Islet of Langerhans (tissue), 1 donor: Measurements from ENCODE around the gene TMEM176B.
"Not testable (repeated sequence)": the region's sequence is repeated elsewhere in the genome, so short reads cannot be mapped to it uniquely, and the experiment has no call there.

Experiments
- FAIRE-seq: peaks from one replicate; lab custom pipeline; 2011; peaks lifted over from hg19 to GRCh38; lab: Jason Lieb, UNC

The TMEM176B gene

GRCh38 chr7:150823043-150823442 is 22.9 kb upstream of the TMEM176B start:
- FAIRE-seq: no peak

- no peak for FAIRE-seq
These were observed 20.5 kb upstream of the TMEM176B start for GRCh38 chr7:150820578-150821198.

GRCh38 chr7:150820148-150820547 is 20.0 kb upstream of the TMEM176B start:
- FAIRE-seq: no peak

- no peak for FAIRE-seq
These were observed 18.8 kb upstream of the TMEM176B start for GRCh38 chr7:150818971-150819370.

- no peak for FAIRE-seq
These were observed 14.3 kb upstream of the TMEM176B start for GRCh38 chr7:150814328-150815001.

GRCh38 chr7:150807616-150808438 is 7.7 kb upstream of the TMEM176B start:
- FAIRE-seq: not testable (repeated sequence)

- no peak for FAIRE-seq
These were observed 6.7 kb upstream of the TMEM176B start for GRCh38 chr7:150806863-150807262.

GRCh38 chr7:150806454-150806853 is 6.3 kb upstream of the TMEM176B start:
- FAIRE-seq: no peak

GRCh38 chr7:150805864-150806263 is 5.7 kb upstream of the TMEM176B start:
- FAIRE-seq: no peak

- no peak for FAIRE-seq
These were observed 4.6 kb upstream of the TMEM176B start for GRCh38 chr7:150804802-150805201.

- FAIRE-seq: no peak
These were observed 3.1 kb upstream of the TMEM176B start for GRCh38 chr7:150803161-150803860.

- no peak for FAIRE-seq
These were observed 2.0 kb upstream of the TMEM176B start for GRCh38 chr7:150801946-150802771.

GRCh38 chr7:150801242-150801945 is 1.2 kb upstream of the TMEM176B start:
- FAIRE-seq: no peak

GRCh38 chr7:150800581-150801241 is 547 bp upstream of the TMEM176B start, which contains the start of gene TMEM176A:
Gene TMEM176A, plus strand, starts transcription at chr7:150800769. Its CDS starts 782 bp downstream, at chr7:150801551.
- FAIRE-seq: no peak

GRCh38 chr7:150799156-150799555 is 1.0 kb downstream of the TMEM176B start:
- FAIRE-seq: no peak

- no peak for FAIRE-seq
These were observed 2.5 kb downstream of the TMEM176B start for GRCh38 chr7:150797661-150798060.

- FAIRE-seq: no peak
These were observed 6.5 kb downstream of the TMEM176B start for GRCh38 chr7:150793569-150794238.

- no peak for FAIRE-seq
These were observed 8.3 kb downstream of the TMEM176B start for GRCh38 chr7:150791746-150792452.

- no peak for FAIRE-seq
These were observed 8.9 kb downstream of the TMEM176B start for GRCh38 chr7:150791304-150791703.
